OCI-M2 (cell line): ENCODE results near the gene NWD2.

ENCODE experiments used
- DNase-seq: peaks from one replicate; lab custom pipeline; 2025; ENCODE audit not compliant: unreplicated experiment; lab: John Stamatoyannopoulos, UW

Gene NWD2

DNA sequence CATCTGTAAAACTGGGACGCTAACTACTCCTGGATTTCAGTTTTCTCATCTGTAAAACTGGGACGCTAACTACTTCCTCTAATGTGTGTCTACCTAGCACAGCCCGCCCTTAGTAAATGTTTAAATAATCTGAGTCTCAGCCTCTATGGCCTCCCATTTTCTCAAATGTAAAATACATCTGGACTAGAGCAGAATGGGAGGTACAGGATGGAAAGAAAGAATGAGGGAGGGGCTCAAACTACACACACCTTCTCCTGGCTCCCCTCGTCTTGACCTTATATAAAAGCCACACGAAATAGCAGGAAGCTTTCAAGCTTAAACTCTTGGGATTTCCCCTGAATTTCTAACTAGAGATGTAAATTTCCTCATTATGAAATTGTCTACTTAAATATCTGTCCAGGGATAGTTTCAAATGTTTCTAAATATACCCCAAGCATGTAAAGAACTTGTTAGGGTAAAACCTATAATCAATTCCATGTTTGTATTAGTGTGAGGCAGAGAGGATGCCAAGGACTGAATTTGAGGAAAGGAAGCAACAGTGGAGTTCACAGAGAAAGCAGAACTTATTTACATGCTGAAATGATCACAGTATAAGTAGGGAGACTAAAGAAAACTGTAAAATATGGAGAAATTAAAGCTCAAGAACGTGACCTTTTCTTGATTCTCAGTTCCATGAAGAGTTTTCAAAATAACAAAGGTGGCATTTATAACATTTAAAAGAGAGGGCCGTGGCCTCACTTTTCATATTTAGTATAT is 220.0 kb downstream of the NWD2 start:
- DNase-seq, result no peak

DNA sequence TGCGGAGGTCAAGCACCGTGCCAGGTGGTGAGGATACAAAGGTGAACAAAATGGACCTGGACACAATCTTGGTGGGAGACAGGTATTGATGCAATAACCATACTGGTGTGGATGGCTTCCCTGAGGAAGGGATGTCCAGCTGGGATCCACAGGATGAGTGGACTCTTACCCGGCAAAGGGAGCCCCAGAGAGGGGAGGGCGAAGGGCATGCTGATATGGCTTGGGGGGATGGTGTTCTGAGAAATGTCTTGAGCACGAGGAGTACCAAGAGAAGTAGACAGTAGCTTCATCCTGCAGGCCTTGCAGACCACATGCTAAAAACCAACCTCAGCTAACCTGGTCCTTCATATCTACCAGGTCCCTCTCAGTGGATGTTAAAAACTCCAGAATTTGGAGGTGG is 220.8 kb downstream of the NWD2 start:
- DNase-seq, result no peak

DNA sequence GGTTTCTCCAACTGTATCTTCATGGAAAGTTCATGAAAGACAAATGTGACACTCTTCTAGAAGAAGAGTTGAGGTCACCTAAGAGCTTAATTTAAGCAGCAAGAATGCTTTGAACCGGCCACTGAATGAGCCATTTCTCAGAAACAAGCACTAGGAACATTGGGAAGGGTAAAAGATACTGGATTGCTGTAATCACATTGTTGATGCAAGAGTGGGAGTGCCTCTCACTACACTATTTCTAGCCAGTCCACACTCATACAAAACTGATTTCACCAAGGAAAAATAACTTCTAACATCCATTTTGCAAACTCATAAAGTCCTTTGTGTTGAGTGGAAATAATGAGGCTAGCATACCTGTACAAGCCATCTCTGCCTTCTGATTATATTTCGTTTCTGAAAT is 221.3 kb downstream of the NWD2 start:
- DNase-seq, result no peak

DNA sequence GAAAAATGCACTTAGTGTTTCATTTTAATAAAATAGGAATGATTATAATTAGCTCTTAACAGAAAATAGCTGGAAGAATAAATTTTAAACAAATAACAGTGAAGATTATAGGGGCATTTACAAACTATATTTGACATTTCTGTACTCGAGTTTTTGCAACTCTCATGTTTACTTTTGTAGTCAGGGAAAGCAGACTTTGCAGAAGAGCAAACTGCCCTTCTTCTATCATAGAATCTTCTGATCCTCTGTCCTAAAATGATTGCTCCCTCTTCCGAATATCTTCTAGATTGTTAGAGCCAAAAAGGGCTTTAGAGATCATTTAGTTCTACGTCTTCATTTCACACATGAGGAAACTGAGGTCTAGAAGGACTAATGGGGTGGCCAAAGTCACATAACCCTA is 222.7 kb downstream of the NWD2 start:
- no peak for DNase-seq

DNA sequence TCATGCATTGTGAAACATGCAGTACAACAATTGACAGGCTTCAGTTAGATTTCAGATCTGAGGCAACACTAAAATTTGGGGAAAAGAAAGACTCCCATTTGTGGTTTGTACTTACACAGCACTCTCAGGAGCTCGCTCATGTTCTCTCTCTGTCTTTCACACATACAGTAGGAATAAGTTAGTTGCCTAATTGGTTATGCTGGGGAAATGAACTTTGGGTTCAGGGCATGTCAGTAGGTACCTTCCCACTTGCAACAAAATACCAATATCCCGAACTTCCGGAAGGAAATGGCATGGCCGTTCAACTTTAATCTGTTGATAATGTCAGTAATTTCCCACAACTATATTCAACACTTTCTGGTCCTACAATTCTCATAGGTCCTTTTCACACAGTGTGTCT is 223.3 kb downstream of the NWD2 start:
- DNase-seq, result no peak

DNA sequence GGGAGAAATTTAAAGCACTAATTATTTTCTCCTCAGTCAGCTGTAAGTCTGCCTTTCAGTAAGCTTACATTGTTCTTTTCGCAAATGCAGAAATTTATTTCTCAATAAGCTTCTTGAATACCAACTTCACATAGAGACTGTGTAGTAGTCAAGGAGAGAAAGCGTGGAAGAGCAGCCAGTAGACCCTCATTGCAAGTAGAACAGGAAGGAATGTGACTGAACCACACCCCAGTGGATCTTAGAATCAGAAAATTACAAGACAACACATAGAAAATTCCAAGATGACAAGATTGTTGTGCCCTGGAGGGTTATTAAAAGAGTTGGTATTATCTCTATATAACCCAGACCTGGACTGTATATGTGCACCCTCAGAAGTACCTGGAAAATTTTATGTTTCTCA is 224.7 kb downstream of the NWD2 start:
- no peak for DNase-seq

DNA sequence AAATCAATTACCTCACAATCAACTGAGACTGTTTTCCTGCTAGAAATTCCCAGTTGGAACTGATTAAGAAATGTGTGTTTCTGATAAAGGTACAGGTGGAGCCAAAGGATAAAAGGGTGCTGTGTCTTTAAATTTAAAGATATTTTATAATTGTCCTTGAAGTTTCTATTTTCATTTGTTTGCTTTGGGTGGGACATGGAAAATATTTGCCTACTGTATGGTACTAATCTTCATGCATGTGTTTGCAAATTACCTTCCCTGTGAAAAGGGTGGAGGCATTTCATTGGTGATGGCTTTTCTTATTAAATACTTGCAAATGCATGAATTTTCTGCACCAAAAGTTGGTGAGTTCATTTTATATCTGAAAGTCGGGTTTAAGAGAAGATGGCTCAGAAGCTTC is 225.7 kb downstream of the NWD2 start:
- no peak for DNase-seq

DNA sequence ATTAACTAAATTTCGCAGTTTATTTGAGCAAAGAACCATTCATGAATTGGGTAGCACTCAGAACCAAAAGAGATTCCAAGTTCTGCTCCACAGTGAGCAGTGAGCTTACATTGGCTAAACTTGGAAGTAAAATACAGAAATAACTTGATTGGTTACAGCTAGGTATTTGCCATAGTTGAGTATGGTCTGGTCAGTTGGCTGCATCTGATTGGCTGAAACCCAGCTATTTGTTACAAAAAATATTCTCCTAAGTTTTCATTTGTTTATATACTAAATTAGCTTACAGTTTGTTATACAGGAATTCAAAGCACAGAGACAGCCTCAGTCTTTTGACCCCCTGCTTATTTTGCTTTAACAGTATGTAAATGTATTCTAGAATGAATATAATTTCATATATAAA is 226.6 kb downstream of the NWD2 start:
- DNase-seq, result no peak

DNA sequence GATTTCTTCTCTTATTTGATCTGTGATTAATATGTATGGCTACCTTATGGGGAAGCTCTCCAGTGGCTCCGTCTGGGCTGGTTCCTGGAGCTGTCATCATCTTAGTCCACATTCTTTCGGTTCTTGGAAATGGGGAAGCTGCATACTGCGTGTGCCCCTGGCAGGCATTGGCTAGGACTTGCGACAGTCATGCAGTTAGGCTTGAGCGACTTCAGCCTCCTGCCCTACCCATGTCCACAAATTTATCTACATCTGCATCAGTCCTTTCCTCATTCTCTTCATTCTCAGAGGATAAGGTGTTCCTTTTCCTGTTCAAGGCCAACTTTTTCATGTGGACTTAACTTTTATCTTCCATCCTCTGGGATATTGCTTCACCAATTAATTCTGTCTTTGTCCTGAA is 227.4 kb downstream of the NWD2 start:
- DNase-seq, result no peak

DNA sequence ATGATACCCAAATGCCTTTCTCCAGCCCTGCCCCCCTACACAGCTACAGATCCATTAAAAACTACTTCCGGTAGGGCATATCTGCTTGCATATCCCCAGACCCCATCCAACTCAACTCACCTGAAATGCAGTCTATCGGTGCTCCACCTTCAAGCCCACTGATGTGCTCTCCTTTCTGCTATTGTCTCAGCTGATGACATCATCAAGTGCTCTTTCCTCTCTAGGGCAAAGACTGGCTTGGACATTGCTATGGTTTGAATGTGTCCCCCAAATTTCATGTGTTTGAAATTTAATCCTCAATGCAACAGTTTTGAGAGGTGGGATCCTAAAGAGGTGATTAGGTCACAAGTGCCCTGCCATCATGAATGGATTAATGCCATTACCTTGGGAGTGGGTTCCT is 229.3 kb downstream of the NWD2 start:
- no peak for DNase-seq

DNA sequence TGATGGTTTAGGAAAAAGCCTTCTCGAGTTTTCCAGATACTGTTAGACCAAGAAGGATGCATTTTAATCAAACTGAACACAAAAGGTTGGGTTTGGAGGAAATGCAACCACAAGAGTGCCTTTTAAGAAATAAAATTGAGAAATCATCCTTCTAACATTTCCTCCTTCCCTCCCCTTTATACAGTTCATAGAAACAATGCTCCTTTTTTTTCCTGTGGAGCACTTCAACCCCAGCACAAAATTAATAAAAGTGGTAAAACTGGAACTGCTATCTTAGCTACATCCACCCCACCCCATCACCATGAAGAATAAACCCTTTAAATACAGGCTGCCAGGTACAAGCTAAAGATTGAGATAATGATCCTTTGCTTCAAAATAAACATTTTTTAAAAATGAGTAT is 230.5 kb downstream of the NWD2 start:
- no peak for DNase-seq

DNA sequence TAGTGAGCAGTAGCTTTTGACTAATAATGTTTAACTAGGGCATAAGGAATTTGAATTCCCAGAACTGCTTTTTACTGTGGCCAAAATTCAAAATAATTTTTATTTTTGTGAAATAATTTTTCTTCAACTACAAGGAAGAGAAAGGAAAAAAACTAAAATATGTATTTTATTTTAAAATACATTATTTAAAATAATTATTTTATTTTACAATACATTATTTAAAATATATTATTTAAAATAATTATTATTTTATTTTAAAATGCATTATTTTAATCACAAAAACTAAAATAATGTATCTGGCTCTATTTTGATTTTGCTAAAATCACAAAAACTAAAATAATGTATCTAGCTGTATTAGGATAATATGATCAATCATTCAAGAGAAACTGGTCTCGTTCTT is 231.2 kb downstream of the NWD2 start:
- no peak for DNase-seq

DNA sequence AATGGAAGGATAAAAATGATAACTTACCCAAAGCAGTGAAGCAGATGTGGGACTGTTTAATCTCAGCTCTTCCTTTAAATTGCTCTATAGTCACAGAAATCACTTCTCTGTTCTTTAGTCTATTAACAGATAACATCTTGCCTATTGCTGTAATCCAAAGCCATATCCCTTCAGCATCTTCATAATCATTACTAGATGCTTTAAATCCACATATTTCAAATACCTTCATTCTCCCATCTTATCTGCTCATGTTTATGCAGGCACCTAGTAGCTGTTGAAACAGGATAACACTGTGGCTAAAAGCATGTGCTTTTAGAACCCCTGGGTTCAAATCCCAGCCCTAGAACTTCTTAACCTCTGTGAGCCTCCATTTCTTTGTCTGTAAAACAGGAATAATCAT is 231.7 kb downstream of the NWD2 start:
- DNase-seq, result no peak

DNA sequence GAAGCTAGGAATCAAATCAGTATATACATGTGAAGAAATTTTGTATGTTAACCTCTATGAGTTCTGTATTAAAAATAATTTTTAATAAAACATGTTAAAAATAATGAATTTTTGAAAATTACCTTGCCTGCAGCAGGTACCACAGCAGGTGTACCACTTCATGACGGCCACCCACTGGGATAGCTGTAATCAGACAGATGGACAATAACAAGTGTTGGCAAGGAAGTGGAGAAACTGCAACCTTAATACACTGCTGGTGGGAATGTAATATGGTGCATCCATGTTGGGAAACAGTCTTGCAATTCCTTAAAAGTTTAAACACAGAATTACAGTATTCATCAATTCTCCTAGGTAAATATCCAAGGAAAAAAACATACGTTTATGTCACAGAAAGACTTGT is 232.1 kb downstream of the NWD2 start:
- no peak for DNase-seq

DNA sequence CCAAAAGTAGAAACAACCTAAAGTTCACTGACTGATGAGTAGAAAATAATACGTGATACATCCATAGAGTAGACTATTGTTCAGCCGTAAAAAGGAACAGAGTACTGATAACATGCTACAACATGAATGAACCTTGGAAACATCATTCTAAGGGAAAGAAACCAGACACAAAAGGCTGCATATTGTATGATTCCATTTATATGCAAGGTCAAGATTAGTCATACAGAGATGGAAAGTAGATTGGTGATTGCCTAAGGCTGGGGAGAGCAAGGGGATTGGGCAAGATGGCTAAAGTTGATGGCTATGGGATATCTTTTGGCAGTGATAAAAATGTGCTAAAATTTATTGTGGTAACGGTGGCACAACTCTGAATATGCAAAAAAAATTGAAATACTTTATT is 232.6 kb downstream of the NWD2 start:
- DNase-seq, result no peak

DNA sequence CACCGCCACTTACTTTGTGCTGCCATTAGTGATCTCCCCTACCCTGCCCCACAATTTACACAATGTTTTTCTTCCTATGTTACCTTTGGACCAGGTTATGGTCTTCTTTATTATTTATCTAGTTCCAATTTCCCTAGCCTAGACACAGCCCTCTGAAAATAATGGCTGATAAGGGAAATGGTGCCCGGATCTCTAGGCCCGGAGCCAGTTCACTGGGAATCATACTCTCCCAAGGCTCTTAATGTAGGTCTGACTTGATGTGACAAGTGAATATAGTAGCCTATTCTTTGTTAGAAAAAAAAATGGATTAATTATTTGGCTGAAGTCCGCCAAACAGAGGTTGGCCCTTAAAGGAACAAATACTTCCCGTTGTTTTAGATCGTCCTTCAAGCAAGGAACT is 233.6 kb downstream of the NWD2 start:
- DNase-seq, result no peak

DNA sequence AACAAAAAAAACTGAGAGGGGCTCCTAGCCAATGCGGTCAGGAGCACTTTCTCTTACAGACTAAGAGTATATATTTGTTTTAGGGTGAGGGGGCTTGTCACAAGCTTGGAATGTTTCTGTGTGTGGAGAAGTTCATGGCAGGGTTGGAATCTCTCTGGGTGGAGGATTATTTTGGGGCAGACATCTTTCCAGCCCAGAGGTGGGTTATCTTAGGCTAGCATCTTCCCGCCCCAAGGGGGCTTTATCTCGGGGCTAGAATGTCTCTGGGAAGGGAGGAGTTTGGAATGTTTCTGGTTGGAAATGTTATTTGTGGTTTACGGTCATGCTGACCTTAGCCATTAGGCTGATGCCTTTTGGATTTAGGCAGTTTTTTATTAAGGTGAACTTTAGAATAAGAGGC is 236.0 kb downstream of the NWD2 start:
- DNase-seq, result no peak

DNA sequence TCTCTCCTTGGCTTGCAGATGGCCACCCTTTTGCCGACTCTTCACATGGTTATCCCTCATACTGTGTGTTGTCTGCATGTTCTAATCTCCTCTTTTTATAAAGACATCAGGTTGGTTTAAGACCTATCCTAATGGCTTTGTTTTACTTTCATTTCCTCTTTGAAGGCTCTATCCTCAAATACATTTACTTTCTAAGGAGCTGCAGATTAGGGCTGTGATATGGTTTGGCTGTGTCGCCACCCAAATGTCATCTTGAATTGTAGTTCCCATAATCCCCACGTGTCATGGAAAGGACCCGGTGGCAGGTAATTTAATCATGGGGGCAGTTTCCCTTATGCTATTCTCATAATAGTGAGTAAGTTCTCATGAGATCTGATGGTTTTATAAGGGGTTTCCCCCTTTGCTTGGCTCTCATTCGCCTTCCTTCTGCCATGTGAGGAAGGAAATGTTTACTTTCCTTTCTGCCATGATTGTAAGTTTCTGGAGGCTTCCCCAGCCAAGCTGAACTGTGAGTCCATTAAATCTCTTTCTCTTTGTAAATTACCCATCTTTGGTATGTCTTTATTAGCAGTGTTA is 237.1 kb downstream of the NWD2 start:
- no peak for DNase-seq

DNA sequence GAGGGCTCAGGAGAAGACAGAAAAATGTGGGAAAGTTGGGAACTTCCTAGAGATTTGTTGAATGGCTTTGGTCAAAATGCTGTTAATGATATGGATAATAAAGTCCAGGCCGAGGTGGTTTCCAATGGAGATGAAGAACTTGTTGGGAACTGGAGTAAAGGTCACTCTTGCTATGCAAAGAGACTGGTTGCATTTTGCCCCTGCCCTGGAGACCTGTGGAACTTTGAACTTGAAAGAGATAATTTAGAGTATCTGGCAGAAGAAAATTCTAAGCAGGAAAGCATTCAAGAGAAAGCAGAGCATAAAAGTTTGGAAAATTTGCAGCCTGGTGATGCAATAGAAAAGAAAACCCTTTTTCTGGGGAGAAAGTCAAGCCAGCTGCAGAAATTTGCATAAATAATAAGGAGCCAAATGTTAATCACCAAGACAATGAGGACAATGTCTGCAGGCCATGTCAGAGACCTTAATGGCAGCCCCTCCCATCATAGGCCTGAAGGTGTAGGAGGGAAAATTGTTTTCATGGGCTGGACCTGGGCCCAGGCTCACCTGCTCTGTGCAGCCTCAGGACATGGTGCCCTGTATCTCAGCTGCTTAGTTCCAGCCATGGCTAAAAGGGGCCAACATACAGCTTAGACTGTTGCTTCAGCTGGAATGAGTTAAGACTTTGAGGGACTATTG is 237.8 kb downstream of the NWD2 start:
- DNase-seq, result no peak

DNA sequence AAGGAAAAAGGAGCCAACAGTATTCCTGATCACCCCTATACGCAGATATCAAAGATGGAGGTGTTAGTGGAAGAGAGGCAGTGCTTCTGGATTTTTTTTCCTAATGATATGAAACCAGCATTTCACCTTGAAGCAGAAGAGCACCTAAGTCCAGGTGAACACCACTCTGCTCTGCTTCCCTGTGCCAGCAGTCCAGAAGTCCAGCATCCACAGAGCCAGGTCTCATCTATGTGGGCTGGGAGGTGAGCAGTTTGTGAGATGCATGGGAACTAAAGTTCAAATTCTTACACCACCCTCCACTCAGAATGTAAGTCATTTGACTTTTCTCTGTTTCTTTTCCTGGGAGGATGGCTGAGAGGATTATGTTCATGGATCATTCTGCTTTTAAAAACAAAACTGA is 239.1 kb downstream of the NWD2 start:
- DNase-seq, result no peak

DNA sequence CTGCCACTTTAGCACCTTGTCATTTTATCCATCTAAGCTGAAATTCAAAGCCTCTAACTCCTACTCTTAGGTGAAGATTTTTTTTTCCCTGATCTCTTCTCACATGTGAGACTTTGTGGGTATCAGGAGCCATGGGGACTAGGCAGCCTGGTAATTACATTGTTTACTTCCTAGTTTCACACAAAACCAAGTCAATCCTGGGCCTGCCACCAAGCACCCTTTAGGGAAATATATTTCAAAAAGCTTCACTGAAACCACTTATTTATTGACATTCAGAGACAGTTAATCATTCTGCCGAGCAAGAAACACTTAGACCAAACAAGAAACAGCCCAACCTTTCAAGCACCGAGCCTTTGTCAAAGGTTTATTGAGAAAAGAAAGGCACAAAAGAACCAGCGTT is 241.6 kb downstream of the NWD2 start:
- DNase-seq, result no peak

DNA sequence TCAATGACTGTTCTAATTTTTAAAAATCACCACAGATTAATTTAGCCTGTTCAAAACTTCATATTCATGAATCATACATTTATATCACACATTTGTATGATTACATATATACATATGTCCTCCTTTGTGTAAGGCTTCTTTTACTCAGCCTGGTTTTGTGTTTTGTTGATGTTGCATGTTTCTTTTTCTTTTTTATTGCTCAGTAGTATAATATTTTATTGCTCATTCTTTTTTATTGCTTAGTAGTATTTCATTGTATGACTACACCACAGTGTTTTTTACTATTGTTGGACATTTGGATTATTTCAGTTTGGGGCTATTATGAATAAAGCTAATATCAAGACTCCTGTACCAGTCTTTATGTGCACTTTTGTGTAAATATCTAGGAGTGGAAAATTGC is 243.1 kb downstream of the NWD2 start:
- DNase-seq, result no peak

DNA sequence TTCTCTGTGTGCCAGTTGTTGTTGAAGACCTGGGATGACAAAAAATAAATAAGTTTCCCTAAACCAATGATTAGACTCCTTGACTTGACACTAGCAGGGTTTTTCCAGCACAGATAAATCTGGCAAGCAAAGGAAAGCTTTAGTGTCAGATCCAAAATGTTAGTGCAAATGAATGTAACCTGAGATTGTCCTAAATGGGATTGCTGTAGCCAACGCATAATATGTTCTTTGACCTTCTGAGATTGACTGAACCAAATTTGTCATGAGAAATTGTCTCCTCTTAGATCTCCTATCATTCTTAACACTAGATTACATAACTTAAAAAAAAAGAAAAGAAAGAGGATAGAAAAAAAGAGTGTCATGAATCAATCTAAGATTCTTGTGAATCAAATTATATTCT is 245.2 kb downstream of the NWD2 start:
- no peak for DNase-seq
